NCI-H345 treated with DMSO at 0.1 percent for 48 hours (cell line): ENCODE measurements around the gene WNT3A.
A peak's percentile ranks its signal among the peaks of the same experiment; 100 is the strongest.

Source experiments
- DNase-seq: peaks from one replicate; lab custom pipeline; 2025; ENCODE audit not compliant: unreplicated experiment; lab: John Stamatoyannopoulos, UW

WNT3A gene

GRCh38 chr1:228046421-228047182, 39.8 kb downstream of the WNT3A start:
- DNase-seq = no peak

- no peak for DNase-seq
These were observed 40.3 kb downstream of the WNT3A start for GRCh38 chr1:228047183-228047466.

GRCh38 chr1:228048120-228048519, 41.3 kb downstream of the WNT3A start:
- DNase-seq = no peak

GRCh38 chr1:228048659-228049298, 42.0 kb downstream of the WNT3A start:
- no peak for DNase-seq

GRCh38 chr1:228050571-228051231, 43.9 kb downstream of the WNT3A start:
- DNase-seq = no peak

- DNase-seq = no peak
These were observed 51.6 kb downstream of the WNT3A start for GRCh38 chr1:228058172-228058948.

- no peak for DNase-seq
These were observed 52.3 kb downstream of the WNT3A start for GRCh38 chr1:228058949-228059633.

GRCh38 chr1:228059634-228060457, 53.0 kb downstream of the WNT3A start:
- DNase-seq = peak; percentile 87

GRCh38 chr1:228060458-228061190, 53.8 kb downstream of the WNT3A start:
- no peak for DNase-seq

GRCh38 chr1:228061411-228062084, 54.8 kb downstream of the WNT3A start:
- no peak for DNase-seq

- no peak for DNase-seq
These were observed 55.4 kb downstream of the WNT3A start for GRCh38 chr1:228062085-228062791.

- DNase-seq = no peak
These were observed 56.0 kb downstream of the WNT3A start for GRCh38 chr1:228062812-228063211.

GRCh38 chr1:228063251-228064191, 56.7 kb downstream of the WNT3A start:
- DNase-seq = no peak

GRCh38 chr1:228064296-228064695, 57.5 kb downstream of the WNT3A start:
- DNase-seq = no peak

GRCh38 chr1:228064741-228065542, 58.1 kb downstream of the WNT3A start:
- no peak for DNase-seq
